HG03432 (cell line): Measurements from ENCODE around the gene MTTP.

Experiments used
- ATAC-seq: cut with Tn5 transposase; IDR thresholded peaks from one replicate; pipeline ENCODE4 v1.9.1; 2021; ENCODE audit warnings: mild to moderate bottlenecking, moderate library complexity; ENCODE audit not compliant: unreplicated experiment

MTTP gene

DNA sequence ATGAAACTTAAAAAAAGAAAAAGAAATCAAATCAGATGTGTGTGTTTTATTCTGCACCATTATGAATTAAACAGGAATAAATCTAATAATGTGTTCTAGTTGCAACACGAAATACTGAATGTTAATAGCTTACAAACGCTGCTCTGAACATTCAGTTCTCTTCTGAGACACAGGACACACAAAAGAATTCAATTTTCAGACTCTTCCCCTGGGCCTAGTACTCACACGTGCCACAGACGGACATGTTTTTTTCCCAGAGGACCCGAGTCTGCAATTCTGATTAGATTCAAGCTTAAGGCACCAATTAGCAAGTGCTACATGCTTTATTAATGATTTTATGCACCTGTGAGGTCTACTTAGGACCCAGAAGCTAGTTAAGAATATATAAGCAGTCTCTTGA, 62.5 kb downstream of the MTTP start:
- ATAC-seq: no peak

DNA sequence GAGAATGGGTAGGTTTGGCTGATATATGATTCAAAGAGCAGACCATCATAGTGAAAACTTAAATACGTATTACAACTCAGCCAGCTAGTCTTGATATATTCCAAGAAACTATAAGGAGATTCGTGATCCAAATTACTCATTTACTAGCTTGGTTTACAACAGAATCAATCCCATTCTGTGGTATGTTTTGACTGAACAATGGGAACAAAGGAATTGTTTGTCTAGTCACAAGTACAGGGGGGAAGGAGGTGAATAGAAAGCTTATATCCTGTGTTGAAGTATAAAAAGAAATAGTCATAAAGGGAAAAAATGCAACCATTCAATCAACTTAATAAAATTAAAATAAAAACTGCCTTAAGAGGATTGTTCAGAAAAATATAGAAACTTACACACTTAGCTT, 66.1 kb downstream of the MTTP start:
- ATAC-seq: no peak

DNA sequence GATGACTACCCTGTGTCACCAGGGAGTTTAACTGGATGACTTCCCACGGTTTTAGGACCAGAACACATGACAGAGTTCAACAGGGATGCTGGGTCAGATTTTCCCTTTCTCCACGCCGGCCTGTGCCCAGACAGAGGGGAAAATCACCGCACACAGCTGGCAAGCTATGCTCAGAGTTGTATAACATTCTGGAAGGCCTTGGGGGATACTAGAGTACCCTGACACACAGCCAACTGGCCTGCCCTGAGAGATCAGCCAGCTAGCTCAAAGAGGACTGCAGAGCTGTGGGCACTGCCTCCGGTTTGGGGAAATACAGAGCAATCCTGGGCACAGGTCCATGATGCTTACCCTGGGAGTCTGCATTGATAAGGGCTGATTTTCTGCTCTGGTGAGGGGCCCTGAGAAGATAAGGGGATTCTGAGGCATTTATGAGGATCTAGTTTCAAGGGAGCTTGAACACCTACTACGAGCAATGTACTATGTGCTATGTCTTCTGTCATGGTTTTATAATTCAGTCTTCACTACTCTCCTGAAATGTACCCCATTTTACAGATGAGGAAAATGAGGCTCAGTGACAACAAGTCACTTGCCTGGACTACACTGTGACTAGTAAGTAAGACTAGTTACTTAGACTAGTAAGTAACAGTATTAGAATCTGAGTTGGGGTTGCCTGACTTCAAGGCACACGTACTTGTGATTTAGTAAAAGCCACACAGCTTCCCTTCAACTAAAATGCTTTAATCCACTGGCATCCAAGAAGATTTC, 68.3 kb downstream of the MTTP start:
- ATAC-seq: no peak

DNA sequence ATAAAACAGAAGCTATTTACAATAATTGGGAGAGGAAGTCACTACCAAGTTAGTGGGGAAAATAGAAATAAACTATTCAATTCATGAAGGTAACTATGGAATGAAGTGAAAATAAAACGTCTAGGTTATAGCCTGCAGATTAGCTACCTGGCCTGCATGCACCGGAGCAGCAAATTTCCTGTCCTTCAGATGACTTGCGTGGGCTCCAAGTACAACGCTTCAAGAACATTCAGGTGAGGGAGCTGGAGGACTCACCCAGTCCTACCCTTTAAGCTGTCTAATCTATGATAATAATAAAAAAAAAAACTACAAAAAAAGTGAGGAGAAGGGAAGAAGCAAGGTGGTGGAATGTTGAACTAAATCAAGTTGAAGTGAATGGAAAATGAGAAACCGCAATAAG, 69.8 kb downstream of the MTTP start:
- no peak for ATAC-seq

GRCh38 chr4:99645036-99645435, 70.4 kb downstream of the MTTP start:
- ATAC-seq: no peak

DNA sequence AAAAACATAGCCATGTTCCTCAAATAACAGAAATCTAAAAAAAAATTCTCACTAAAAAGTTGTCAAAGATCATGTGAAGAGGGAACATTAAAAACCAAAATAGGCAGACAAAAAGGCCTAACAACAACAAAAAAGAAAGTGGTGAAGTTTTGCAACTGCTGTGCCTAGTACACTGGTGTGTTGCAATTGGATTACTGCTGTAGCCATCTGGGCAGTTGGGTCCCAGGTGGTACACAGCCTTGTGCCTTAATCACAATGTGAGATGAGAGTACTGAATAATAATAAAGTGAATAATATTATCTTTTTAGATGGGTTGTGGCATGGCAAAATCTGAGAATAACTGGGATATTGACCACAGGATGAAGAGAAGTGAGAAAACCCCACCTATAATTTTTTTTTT, 71.0 kb downstream of the MTTP start:
- no peak for ATAC-seq

DNA sequence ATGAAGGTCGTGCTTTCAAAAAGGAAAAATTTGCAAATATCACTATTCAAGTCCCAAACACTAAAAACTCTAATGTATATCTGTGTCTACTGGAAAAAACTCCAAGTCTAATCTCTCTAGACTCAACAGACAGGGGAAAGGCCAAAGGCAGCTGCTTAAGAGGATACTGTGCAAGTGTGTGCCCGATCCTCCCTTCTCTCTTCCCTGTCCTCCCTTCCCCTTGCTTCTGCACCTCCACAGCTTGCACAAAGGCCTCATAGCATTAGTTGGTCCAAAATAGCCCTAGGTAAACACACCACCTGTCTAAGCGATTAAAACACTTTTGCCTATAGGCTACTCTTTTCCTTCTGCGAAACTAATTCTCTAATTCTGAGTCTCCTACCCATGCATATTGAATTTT, 72.4 kb downstream of the MTTP start:
- ATAC-seq: no peak

- no peak for ATAC-seq
These were observed 73.7 kb downstream of the MTTP start for GRCh38 chr4:99648321-99648720.

DNA sequence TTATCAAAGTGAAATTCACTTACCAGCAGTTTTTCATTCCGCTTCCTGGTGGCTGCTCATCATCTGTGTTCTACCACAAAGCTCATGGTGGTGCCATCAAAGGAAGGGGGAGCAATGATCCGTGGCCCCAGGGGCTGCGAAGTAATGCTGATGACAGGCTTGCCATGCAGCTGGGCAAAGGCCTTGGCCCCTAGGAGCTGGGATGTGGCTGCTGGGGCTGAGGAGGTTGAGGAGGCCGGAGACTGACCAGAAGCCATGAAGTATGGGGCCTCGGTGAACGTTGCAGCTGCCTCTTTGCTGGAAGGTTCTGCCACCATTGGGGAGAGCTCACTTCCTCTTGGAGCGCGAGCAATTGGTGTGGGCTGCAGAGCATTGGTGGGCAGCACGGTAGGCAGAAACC, 74.6 kb downstream of the MTTP start:
- ATAC-seq: no peak

DNA sequence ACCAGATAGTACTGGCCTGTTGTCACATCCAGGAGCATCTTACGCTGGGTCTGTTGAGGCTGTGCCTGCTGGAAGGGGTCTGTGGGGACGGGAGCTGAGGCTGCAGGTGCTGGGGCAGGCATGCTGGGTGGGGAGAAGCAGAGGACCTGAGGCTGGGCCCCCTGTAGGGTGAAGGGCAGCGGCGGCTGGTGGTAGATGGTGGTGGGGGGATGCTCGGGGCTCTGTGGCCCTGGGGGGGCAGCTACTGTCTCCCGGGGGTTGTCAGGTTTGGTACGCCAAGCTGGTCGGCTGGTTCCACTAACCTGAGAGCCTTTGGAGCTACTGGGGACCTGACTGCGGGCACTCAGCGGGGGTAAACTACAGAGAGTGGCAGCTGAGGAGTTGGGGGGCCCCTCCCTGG, 75.2 kb downstream of the MTTP start:
- ATAC-seq: no peak

DNA sequence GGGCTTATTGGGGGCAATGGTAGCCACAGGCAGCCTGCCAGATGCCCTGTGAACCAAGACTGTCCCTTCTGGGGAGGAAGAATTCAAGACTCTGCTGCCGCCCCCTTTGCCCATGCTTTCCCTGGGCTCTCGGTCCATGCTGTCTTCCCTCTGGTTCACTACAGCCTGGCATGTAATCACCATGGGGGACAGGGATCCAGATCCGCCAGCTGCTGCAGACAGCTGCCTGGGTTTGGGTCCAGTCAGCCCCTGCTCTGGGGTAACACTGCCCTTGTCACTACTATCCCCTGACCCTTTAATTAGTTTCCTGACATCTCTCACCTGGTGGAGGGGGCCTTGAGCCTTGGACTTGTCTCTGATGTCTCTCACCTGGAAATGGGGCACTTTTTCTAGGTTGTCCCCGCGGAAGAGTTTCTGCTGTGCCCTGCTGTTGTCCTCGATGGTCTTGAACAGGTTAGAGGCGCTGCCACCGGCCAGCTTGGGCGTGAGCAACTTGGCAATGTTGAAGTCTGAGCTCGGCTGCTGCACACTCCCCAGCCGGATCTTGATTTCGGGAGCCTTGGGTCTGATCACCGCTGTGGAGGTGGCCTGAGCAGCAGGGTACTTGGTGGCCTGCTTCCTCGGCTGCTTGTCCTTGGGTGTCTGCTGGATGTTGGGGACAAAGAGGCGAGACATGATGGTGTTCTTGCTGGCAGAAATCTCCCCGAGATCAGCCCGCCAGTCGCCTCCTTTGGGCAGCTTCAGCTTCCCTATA, 76.6 kb downstream of the MTTP start:
- no peak for ATAC-seq

DNA sequence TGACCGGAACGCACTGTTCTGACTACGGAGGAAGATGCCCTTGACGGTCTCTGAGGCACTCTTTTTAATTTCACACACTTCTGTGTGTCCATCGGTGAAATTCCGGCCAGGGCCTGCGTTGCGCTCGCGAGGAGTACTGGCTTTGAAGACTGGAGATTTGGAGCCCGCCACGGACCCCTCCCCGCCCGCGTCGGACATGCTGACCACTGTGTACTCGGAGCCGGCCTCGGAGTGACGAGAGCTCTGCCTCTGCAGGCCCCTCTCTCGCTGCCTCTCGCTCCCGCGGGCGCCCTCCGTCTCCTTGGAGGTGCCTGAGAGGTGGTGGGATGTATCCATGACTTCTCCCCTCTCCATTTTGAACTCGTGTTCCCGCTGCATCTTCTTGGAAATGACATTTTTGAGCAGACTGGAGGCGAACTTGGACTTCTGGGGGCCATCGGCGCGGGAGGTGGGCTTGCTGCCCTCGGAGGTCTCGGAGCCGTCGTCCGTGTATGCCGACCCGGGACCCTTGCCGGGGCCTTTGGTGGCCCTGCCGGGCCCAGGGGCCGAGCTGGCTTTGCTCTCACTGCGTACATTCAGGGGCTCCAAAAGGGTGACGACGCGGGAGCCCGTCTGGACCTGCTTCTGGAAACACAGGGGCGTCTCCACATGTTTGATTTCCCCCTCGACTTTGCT, 77.3 kb downstream of the MTTP start:
- no peak for ATAC-seq

DNA sequence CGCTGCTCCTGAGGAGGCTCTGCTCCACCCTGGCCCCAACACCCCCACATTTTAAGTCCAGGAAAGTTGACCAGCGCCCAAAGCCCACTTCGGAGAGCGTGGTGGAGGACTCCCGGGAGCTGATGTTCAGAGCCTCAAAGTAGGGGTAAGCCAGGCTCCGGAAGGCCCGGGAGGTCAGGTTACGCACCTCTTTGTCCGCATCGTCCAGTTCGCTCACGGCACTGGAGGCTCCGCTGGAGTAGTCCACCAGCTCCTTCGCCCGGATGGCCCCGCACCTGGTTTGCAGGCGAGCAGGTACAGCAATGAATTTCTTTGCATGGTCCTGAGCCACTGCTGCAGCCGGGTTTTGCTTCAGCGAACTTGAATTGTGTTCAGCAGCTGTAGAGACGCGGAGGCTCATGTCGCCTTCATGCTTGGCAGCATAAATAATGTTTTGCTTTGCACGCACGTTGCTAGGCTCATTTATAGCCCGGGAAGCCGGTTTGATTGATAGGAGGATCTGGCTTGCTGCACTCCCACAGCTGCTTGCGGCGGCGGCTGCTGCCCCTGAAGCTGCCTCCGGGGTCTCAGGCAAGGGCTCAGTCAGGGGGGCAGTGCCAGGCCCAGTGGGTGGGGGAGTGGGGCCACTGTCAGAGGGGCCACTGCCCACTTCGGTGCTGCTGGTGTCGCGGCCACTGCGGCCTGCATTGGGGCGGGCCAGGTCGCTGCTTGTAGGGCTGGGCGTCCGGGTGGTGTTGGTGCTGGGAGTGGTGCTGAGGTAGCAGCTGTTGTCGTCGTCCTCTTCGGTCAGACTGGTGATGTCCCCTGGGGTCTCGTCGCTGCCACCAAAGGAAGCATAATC, 78.2 kb downstream of the MTTP start:
- no peak for ATAC-seq

- no peak for ATAC-seq
These were observed 79.3 kb downstream of the MTTP start for GRCh38 chr4:99653916-99654315.

GRCh38 chr4:99654361-99654761, 79.7 kb downstream of the MTTP start:
- no peak for ATAC-seq

DNA sequence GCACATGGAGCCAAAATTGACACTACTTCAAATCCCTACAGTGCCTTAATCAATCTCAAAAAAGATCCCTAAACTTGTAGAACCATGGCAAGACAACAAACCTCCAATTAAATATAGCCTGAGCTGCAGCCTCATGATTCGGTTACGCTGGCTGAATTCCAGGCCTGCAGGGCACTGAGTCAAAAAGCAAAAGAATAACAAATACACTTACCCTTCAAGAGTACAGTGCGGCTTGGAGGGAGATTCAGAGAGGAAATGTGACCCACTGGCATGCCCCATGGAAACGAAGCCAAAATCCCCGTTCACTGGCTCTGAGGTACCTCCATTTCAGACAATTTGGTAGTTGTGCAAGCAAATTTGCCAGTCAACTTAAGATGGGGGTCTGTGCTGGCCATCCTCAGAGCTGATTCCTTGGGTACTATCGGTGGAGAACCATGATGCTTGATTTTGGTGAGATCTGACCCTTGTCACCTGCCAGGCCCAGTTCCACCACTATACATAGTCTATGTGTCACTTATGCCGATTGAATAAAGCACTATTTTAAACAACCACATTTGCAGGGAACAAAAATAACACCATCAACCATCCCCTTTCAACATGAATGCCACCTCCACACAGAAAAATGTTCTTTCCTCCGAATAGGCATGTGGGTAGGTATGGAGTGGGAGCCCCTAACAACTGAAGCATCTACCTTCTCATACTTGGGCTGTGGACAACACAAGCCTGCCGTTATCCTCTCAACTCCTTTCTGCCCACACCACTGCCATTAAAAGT, 80.9 kb downstream of the MTTP start:
- no peak for ATAC-seq

GRCh38 chr4:99657798-99658197, 83.2 kb downstream of the MTTP start, which contains the start of gene C4orf54:
C4orf54 (minus strand) TSS chr4:99657828; CDS start chr4:99654648, 3,180 bp downstream.
- ATAC-seq: no peak

DNA sequence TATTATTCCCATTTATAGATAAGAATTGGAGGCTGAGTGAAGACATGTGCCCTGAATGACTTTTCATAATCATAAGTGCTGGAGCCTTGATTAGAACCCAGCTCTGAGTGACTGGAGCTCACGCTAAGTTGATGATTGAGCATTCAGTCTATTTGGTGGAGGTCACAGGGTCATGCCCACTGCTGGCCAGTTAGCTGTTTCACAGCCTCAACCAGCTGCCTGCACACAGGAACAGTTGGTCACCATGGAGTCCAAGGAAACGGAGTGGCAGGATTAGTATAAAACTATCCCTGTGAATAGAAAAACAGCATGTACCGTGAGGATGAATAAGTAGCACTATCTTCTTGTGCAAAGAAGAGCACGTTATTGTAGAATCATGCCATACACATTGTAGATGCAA, 84.0 kb downstream of the MTTP start:
- ATAC-seq: no peak

DNA sequence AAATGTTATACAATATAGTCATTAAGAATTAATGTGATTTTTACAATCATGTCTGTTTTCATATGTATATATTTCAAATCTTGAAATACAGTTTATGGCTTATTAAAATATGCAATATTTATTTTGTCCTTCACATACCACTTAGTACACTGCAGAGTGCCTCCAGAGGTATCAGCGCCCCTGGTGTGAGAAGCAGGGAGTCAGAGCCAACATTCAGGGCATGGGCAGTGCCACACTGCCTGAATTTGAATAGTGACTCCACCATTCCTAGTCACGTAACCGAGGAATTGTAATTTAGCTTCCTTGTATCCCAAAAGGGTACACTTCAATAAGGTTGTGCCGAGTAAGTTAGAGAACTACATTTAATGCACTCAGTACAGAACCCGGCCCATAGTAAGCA, 87.3 kb downstream of the MTTP start:
- ATAC-seq: no peak

GRCh38 chr4:99664716-99665115, 90.1 kb downstream of the MTTP start:
- ATAC-seq: no peak
